CD14-positive monocyte (primary cell): ENCODE results near the gene DRAXIN. TPM values are rescaled to one million over a fixed set of nuclear protein-coding genes. Genes with fewer than 3 reads are reported as not detected.
A peak's percentile ranks its signal among the peaks of the same experiment; 100 is the strongest.

Source experiments
- DNase-seq, 3 donors: peaks; one replicate each; pipeline ENCODE4 v3.0.0-alpha.2; 2011 to 2022
- H2AFZ ChIP-seq: 2 replicates; pipeline ENCODE4 v1.6.0; 2012; ENCODE audit warnings: mild to moderate bottlenecking, low read depth, low read length, inconsistent platforms; ENCODE audit not compliant: insufficient read depth, poor library complexity, severe bottlenecking
- H3K27ac ChIP-seq, 2 donors: 1 replicate in 1 of 2; 2 replicates in 1 of 2; pipeline ENCODE4 v1.5.1; 2012 to 2013; ENCODE audit warnings: low read length in 2 of 2, control low read depth in 1 of 2, inconsistent platforms in 1 of 2, low read depth in 1 of 2, mild to moderate bottlenecking in 1 of 2
- H3K27me3 ChIP-seq, 2 donors: one replicate each; pipeline versions ENCODE4 v1.6.0 to v1.6.1; 2011 to 2013; ENCODE audit warnings: low read length in 2 of 2; ENCODE audit not compliant: control insufficient read depth in 2 of 2, insufficient read depth in 2 of 2
- H3K36me3 ChIP-seq, 2 donors: replicated peaks in 1 of 2; 1 replicate in 1 of 2; 2 replicates in 1 of 2; pipeline versions ENCODE4 v1.5.1 to v1.6.1; 2012 to 2013; ENCODE audit warnings: low read length in 2 of 2, control low read depth in 1 of 2, inconsistent platforms in 1 of 2, mild to moderate bottlenecking in 1 of 2; ENCODE audit not compliant: insufficient read depth in 2 of 2, control insufficient read depth in 1 of 2
- H3K4me1 ChIP-seq, 2 donors: 1 replicate in 1 of 2; 2 replicates in 1 of 2; pipeline versions ENCODE4 v1.5.1 to v1.6.1; 2012 to 2013; ENCODE audit warnings: low read length in 2 of 2, control low read depth in 1 of 2, inconsistent platforms in 1 of 2, mild to moderate bottlenecking in 1 of 2, moderate library complexity in 1 of 2; ENCODE audit not compliant: insufficient read depth in 2 of 2, control insufficient read depth in 1 of 2
- H3K4me2 ChIP-seq: replicated peaks from 2 replicates; pipeline ENCODE3; 2012; ENCODE audit warnings: low read length, moderate library complexity, mild to moderate bottlenecking; ENCODE audit not compliant: poor library complexity, severe bottlenecking; ENCODE audit errors: extremely low read depth
- H3K4me3 ChIP-seq, 3 experiments: fragments of 200-600 bp in 1 of 3; sonication (generic) in 1 of 3; replicated peaks in 1 of 3; 1 replicate in 2 of 3; 2 replicates in 1 of 3; pipeline ENCODE4 v1.5.1; 2011 to 2013; ENCODE audit warnings: low read length in 3 of 3, mild to moderate bottlenecking in 3 of 3, control low read depth in 2 of 3, low read depth in 2 of 3, inconsistent platforms in 1 of 3, moderate library complexity in 1 of 3
- H3K79me2 ChIP-seq: 2 replicates; pipeline ENCODE4 v1.6.0; 2012; ENCODE audit warnings: mild to moderate bottlenecking, control low read depth, inconsistent platforms, low read length, moderate library complexity; ENCODE audit not compliant: insufficient read depth
- H3K9ac ChIP-seq: 2 replicates; pipeline ENCODE4 v1.6.0; 2017; ENCODE audit warnings: low read length, mild to moderate bottlenecking; ENCODE audit not compliant: insufficient read depth, poor library complexity, severe bottlenecking
- H3K9me3 ChIP-seq, 2 donors: replicated peaks in 1 of 2; 1 replicate in 1 of 2; 2 replicates in 1 of 2; pipeline versions ENCODE4 v1.5.1 to v1.6.1; 2012 to 2013; ENCODE audit warnings: low read length in 2 of 2, control low read depth in 1 of 2; ENCODE audit not compliant: control insufficient read depth in 1 of 2, insufficient read depth in 1 of 2
- H4K20me1 ChIP-seq: 2 replicates; pipeline ENCODE4 v1.6.0; 2012; ENCODE audit warnings: mild to moderate bottlenecking, low read length, control low read depth, moderate library complexity; ENCODE audit not compliant: insufficient read depth
- H3K27ac Mint-ChIP-seq, 7 donors: one replicate each; pipeline ENCODE4 v1.8.0; 2020; ENCODE audit warnings: mild to moderate bottlenecking in 7 of 7, mixed read lengths in 7 of 7, moderate library complexity in 6 of 7, inconsistent platforms in 2 of 7
- H3K27me3 Mint-ChIP-seq, 3 donors: one replicate each; pipeline ENCODE4 v1.8.0; 2021 to 2022; ENCODE audit warnings: low read depth in 3 of 3, mild to moderate bottlenecking in 3 of 3, mixed read lengths in 3 of 3, moderate library complexity in 3 of 3, inconsistent platforms in 1 of 3
- H3K36me3 Mint-ChIP-seq, 2 donors: one replicate each; pipeline ENCODE4 v1.8.0; 2020; ENCODE audit warnings: mixed read lengths in 2 of 2, inconsistent platforms in 1 of 2, mild to moderate bottlenecking in 1 of 2
- H3K4me1 Mint-ChIP-seq: one replicate; pipeline ENCODE4 v1.8.0; 2020; ENCODE audit warnings: mild to moderate bottlenecking, mixed read lengths
- H3K4me3 Mint-ChIP-seq, 2 donors: one replicate each; pipeline ENCODE4 v1.8.0; 2020; ENCODE audit warnings: mild to moderate bottlenecking in 2 of 2, mixed read lengths in 2 of 2, moderate library complexity in 1 of 2
- H3K9me3 Mint-ChIP-seq, 7 donors: one replicate each; pipeline ENCODE4 v1.8.0; 2020 to 2022; ENCODE audit warnings: mixed read lengths in 7 of 7, mild to moderate bottlenecking in 6 of 7, moderate library complexity in 6 of 7, inconsistent platforms in 2 of 7
- CTCF ChIP-seq: fragments of 200-600 bp; IDR thresholded peaks from one replicate; pipeline ENCODE4 v1.8.0; 2022; ENCODE audit warnings: antibody characterized with exemption, mild to moderate bottlenecking
- WGBS: methylation state at CpG from one replicate; pipeline ENCODE4 v1.1.5; 2013; ENCODE audit warnings: missing lambda C conversion rate; ENCODE audit not compliant: insufficient coverage; 5-methylcytosine and 5-hydroxymethylcytosine counted together
- intact Hi-C, 2 donors: fragments of 100-400 bp; cut with micrococcal nuclease; formaldehyde crosslinking; loops; one replicate each; pipeline versions ENCODE4 v1.15.0 to v1.15.1; 2023
- polyA plus RNA-seq, 3 donors: library from polyadenylated mRNA; depleted of rRNA in 1 of 3; unstranded in 2 of 3; stranded (reverse) in 1 of 3; fragments of 300-500 nt in 2 of 3; fragments of >200 nt in 1 of 3; fragmentation: Illumina TruSeq in 2 of 3; gene quantifications; 1 replicate in 2 of 3; 2 replicates in 1 of 3; pipeline ENCODE4 v1.2.3, GENCODE V29; 2012 to 2021

DRAXIN gene
- polyA plus RNA-seq, 3 donors = 0.14 to 0.27 (median 0.18) TPM

DNA sequence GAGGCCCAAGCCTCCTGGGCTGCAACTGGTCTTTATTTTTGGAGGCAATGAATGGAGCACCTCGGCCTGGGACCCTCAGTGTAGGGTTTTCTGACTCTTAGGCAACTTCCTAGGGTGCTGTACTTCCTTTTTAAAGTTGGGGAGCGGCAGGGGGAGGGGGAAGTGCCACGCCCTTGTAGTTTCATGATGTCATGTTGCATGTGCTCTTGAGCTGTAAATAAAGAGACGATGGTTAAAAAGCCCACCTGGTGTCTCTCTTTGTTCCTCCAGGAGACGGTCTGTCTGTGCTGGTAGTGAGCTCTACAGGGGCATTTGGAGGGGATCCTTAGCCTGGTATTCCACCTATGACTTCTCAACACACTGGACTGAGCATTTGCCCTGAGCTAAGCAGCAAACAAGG lies 34.1 kb downstream of the DRAXIN start:
- H3K4me1 ChIP-seq = peaks cover 70 to 78% of the 10 kb centered on the region in 2 donors

DNA sequence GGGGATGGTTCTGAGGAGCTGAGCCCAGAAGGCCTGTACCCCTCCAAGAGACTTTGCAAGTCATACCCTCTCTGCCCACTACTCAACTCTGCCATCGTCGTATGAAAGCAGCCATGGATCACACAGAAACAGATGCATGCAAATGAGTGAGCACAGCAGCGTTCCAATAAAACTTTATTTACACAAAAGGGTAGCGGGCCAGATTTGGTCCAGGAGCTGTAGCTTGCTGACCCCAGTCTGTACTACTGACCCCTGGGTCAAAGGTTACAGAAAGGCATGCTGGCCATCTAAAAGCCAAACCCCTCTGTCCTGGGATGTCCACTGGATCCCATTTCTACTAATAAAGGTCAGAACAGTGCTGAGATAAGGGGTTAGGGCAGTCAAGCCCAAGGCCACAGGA lies 35.6 kb downstream of the DRAXIN start:
- WGBS = 100% methylated on average over 4 of the region's 4 CpGs

More for the DNA sequence above, 34.1 kb downstream of the DRAXIN start:
- no peak for TF ChIP-seq CTCF
- Histone ChIP-seq H3K9ac (no peak overlapping the region), H3K27me3 (no peaks in the 10 kb centered on the region), H3K4me2 (peak overlapping the region; percentile 62), H2AFZ (no peak overlapping the region), H3K79me2 (peaks cover 9% of the 10 kb centered on the region), H3K36me3 (no peaks in the 10 kb centered on the region), H3K4me3 (peak overlapping the region in 1 of 3 experiments; percentile 54), H3K27ac (peak overlapping the region; percentile 76 to 84), H3K9me3 (no peaks in the 10 kb centered on the region), H4K20me1 (no peaks in the 10 kb centered on the region)
- Mint-ChIP-seq H3K4me3 (peak overlapping the region; percentile 57 to 78), H3K9me3 (peaks cover 0 to 5% (median 0%) of the 10 kb centered on the region in 7 donors), H3K27me3 (peaks cover 0 to 3% (median 2%) of the 10 kb centered on the region in 3 donors), H3K27ac (peak overlapping the region; percentile 90 to 98 (median 95)), H3K4me1 (peaks cover 79% of the 10 kb centered on the region), H3K36me3 (peaks cover 0 to 3% of the 10 kb centered on the region in 2 donors)
- DNase-seq = peak; percentile 69 to 91 (median 82)
- WGBS = 0% methylated on average over 4 of the region's 5 CpGs
- intact Hi-C loops = no loop called here

More for the DNA sequence above, 35.6 kb downstream of the DRAXIN start:
- Histone ChIP-seq H3K9me3 (no peaks in the 10 kb centered on the region), H3K79me2 (peaks cover 3% of the 10 kb centered on the region), H2AFZ (no peak overlapping the region), H3K4me1 (peaks cover 80 to 83% of the 10 kb centered on the region in 2 donors), H3K36me3 (no peaks in the 10 kb centered on the region), H3K4me2 (no peak overlapping the region), H3K27me3 (no peaks in the 10 kb centered on the region), H3K27ac (peak overlapping the region in 1 of 2 donors; percentile 84), H3K4me3 (no peak overlapping the region), H3K9ac (no peak overlapping the region), H4K20me1 (no peaks in the 10 kb centered on the region)
- Mint-ChIP-seq H3K9me3 (peaks cover 0 to 5% (median 0%) of the 10 kb centered on the region in 7 donors), H3K4me3 (no peak overlapping the region), H3K27me3 (peaks cover 0 to 2% (median 1%) of the 10 kb centered on the region in 3 donors), H3K27ac (peak overlapping the region in 4 of 7 donors; percentile 47 to 69 (median 52)), H3K36me3 (peaks cover 0 to 3% of the 10 kb centered on the region in 2 donors), H3K4me1 (peaks cover 85% of the 10 kb centered on the region)
- no peak for TF ChIP-seq CTCF
- no peak for DNase-seq
- intact Hi-C loops = no loop called here
